Stomach (tissue), 4 donors: Measurements from ENCODE around the gene ZNF746.

Experiments
- CTCF ChIP-seq, 7 experiments: fragments of 450-650 bp in 4 of 7; fragments of 200-600 bp in 3 of 7; sonication (generic) in 3 of 7; IDR thresholded peaks; one replicate each; pipeline ENCODE4 v1.5.1; 2016 to 2019; ENCODE audit warnings: antibody characterized with exemption in 7 of 7, control low read depth in 2 of 7, mild to moderate bottlenecking in 1 of 7
- EP300 ChIP-seq: sonication (generic); formaldehyde crosslinking; IDR thresholded peaks from one replicate; pipeline ENCODE4 v1.6.1; 2017; ENCODE audit warnings: antibody characterized with exemption
- POLR2A ChIP-seq, 4 donors: fragments of 450-650 bp; IDR thresholded peaks; one replicate each; pipeline ENCODE4 v1.6.1; 2016; ENCODE audit warnings: antibody characterized with exemption in 4 of 4, control low read depth in 2 of 4, mild to moderate bottlenecking in 1 of 4, moderate library complexity in 1 of 4

GRCh38 chr7:149524394-149524793 is 26.8 kb upstream of the ZNF746 start:
- TF ChIP-seq POLR2A (IDR thresholded peaks at IDR 0.05) (no peak), CTCF (IDR thresholded peaks at IDR 0.05) (no peak), EP300 (no peak)
